AG09319 (cell line): ENCODE data around the gene BAHD1.

Experiments
- DNase-seq: peaks from one replicate; pipeline ENCODE4 v3.0.0-alpha.2; 2010; ENCODE audit warnings: low read depth; ENCODE audit errors: extremely low read depth
- CTCF ChIP-seq: IDR thresholded peaks from 2 replicates; pipeline ENCODE4 v1.5.1; 2011; ENCODE audit warnings: low read depth, mild to moderate bottlenecking, inconsistent platforms, low read length, moderate library complexity

The BAHD1 gene

GRCh38 chr15:40436892-40437751 is 3.6 kb upstream of the BAHD1 start:
- TF ChIP-seq CTCF, result no peak
- no peak for DNase-seq

GRCh38 chr15:40437752-40438687 is 2.7 kb upstream of the BAHD1 start:
- no peak for TF ChIP-seq CTCF
- no peak for DNase-seq

GRCh38 chr15:40438712-40439111 is 2.0 kb upstream of the BAHD1 start:
- no peak for TF ChIP-seq CTCF
- no peak for DNase-seq

GRCh38 chr15:40439461-40439959 is 1.2 kb upstream of the BAHD1 start:
- no peak for DNase-seq
- no peak for TF ChIP-seq CTCF

- no peak; the same call in 1 of the 2 replicates for TF ChIP-seq CTCF
These were observed 602 bp upstream of the BAHD1 start for GRCh38 chr15:40439960-40440742.

GRCh38 chr15:40441565-40442531 is 1.1 kb downstream of the BAHD1 start:
- DNase-seq, result no peak
- no peak; the same call in 1 of the 2 replicates for TF ChIP-seq CTCF

More at GRCh38 chr15:40439960-40440742, 602 bp upstream of the BAHD1 start:
- no peak for DNase-seq
